GM19351 (cell line): Measurements from ENCODE around the gene GTF2I.
"Not testable (repeated sequence)": the region's sequence is repeated elsewhere in the genome, so short reads cannot be mapped to it uniquely, and the experiment has no call there.

Source experiments
- ATAC-seq: cut with Tn5 transposase; IDR thresholded peaks from one replicate; pipeline ENCODE4 v1.9.1; 2021; ENCODE audit warnings: mild to moderate bottlenecking, moderate library complexity; ENCODE audit not compliant: unreplicated experiment

Gene GTF2I

DNA sequence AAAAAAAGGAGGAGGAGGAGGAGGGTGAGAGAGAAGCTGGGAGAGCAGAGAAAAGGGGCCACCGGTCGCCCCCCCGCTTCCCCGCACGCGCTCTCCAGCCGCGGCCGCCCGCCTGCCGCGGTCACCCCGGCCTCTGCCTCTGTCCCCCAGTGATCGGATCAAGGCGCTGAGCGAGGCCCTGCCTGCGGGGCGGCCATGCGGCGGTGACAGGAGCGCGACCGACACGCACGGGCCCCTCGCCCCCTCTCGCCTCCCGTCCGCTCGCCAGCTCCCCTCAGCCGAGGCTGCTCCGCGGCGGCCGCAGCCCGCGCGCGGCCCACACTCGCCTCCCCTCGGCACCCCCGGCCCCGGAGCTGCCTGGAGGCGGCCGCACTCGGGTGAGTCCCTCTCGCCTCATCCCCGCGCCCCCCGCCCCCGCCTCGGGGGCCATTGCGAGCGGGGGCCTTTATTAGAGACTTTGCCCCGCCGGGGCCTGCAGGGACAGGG, at the start of gene GTF2I:
GTF2I (plus strand) TSS at position 27 of the 486 bp plus-strand sequence. CDS start 31,411 bp downstream, outside the sequence.
- ATAC-seq: peak; percentile 8

DNA sequence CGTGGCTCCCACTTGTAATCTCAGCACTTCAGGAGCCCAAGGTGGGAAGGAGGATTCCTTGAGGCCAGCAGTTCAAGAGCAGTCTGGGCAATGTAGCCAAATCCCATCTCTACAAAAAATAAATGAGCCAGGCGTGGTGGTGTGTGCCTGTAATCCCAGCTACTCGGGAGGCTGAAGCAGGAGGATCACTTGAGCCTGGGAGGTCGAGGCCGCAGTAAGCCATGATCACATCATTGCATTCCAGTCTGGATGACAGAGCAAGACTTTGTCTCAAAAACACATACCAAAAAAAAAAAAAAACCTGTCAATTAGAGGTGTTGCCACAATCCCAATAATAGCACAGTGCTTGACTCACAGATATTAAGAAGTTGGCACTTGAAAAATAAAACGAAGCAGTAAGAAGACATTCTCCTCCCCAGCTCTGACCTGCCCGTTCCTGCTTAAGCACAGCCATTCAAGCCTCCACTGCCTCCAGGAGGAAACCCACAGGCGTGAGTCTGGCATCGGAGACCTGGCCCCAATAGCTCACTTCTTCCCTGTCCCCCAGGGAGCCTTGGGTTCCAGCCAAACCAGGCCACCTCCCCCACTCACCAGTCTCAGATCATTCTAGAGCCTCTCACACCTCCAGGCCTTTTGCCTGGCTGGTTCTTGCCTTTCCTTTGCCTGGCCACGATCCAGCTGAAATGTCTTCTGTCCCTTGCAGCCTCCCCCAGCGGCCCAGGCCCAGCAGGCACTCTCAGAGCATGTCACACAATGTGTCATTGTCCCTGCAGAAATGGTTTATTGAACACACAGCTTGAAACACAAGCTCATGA, 45.3 kb upstream of the GTF2I start:
- ATAC-seq: no peak

DNA sequence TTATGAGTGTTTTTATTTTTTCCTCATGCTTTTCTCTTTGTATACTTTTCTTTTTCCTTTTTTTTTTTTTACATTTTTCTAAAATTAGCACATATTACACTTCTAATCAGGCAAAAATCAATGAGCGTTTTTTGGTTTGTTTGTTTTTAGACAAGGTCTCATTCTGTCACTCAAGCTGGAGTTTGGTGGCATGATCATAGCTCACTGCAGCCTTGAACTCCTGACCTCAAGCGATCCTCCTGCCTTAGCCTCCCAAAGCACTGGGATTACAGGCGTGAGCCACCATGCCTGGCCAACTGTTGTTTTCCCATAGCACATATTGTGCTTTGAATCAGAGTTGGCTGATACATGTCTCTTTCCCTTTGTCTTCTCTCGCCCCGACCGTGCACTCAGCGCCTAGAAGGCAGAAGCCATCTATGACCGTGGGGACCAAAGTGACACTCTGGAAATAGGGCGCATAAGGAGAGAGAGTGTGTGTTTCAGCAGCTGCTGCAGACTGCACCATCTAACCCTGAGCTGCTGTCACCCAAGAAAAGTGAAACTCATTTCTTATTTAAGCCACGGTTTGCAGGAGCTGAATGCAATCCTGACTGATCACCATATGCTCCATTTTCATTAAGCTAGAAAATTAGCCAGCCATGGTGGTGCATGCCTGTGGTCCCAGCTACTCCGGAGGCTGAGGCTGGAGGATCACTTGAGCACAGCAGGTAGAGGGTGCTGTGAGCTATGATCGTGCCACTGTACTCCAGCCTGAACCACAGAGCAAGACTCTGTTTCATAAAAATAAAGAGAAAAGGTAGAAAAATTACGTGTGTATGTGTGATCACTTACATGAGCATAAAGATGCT, 41.4 kb upstream of the GTF2I start:
- ATAC-seq: no peak

DNA sequence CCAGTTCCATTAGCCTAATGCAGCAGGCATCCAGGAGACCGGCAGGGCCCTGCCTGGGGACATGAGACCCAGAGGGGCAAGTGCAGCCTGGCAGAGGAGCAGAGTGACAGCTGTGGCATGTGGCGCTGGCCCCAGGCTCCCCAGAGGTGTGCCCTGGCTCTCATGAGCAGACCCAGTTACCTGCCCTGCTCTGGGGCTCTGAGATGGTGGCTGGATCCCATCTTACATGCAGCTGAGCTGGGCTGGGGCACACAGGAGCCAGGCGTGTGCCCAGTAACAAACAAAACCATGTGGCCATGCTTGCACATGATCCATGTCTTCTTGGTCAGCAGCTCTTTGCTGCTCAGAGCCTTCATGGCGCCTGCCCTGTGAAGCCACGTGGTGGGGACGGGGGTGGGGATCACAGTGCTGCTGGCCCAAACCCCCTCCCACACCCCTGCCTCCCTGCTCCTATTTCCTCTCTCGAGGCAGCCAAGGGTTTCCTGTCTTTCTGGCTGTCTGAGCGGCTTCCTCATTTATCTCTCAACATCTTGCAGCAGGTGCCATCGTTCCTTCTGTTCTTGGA, 40.3 kb upstream of the GTF2I start:
- no peak for ATAC-seq

DNA sequence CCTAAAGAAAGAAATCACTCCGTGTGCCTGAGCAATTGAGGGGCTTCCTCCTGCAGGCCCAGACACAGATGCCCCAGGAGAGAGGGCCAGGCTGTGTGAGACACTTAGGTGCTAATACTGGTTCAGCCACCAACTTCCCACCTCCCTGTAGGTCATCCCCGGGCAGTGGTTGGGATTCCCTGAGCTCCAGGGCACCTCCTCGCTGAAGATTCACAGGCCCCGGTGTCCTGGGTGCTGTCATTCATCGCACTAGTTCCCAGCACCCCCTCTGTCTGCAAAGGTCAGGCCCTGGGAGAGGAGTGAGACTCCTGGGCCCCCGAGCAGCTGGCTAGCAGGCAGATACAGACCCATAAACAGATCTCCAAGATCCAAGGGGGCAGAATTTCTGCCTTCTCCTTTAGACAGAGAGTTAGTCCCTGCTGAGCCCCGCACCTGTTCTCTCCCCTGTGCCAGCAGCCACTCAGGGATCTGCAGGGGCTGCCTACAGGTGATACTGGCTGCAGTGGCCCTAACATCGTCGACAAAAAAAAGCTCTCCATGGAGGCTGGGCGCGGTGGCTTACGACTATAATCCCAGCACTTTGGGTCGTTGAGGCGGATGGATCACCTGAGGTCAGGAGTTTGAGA, 38.2 kb upstream of the GTF2I start:
- ATAC-seq: no peak

DNA sequence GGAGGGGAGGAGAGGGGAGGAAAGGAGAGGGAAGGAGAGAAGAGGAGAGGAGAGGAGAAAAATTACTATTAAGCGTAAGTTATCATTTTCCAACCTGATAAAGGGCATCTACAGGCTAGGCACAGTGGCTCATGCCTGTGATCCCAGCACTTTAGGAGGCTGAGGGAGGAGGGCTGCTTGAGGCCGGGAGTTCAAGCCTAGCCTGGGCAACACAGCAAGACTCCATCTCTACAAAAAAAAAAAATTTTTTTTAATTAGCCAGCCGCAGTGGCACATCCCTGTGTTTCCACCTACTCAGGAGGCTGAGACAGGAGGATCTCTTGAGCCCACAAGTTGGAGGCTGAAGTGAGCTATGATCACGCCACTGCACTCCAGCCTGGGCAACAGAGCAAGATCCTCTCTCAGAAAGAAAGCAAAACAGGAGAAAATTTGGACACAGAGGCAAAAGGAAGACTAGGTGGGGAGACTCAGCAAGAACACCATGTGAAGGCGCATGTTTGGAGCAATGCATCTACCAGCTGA, 35.2 kb upstream of the GTF2I start:
- no peak for ATAC-seq

DNA sequence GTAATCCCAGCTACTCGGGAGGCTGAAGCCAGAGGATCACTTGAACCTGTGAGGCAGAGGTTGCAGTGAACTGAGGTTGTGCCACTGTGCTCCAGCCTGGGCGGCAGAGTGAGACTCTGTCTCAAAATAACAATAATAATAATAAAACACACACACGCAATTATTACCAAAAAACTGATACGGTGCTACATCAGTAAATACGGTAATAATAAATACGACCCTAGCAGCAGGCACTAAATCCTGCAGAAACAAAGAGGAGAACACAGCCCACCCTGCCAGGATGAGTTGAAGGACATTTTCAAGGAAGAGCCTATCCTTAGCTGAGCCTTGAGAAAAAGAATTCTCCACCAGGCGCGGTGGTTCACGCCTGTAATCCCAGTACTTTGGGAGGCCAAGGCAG, 34.4 kb upstream of the GTF2I start:
- ATAC-seq: no peak

DNA sequence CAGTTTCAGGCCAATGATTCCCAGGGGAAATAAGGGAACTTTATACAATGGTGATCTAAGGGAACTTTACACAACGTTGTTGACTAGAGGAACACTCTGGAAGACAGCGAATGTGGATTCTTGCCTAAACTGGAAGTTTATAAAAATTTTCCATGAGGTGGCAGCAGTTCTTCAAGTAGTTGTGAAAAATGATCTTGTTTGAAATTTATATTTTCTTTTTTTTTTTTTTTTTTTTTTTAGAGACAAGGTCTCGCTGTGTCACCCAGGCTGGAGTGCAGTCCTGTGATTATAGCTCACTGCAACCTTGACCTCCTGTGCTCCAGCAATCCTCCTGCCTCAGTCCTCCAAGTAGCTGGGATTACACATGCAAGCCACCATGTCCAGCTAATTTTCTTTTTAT, 32.1 kb upstream of the GTF2I start:
- ATAC-seq: no peak

DNA sequence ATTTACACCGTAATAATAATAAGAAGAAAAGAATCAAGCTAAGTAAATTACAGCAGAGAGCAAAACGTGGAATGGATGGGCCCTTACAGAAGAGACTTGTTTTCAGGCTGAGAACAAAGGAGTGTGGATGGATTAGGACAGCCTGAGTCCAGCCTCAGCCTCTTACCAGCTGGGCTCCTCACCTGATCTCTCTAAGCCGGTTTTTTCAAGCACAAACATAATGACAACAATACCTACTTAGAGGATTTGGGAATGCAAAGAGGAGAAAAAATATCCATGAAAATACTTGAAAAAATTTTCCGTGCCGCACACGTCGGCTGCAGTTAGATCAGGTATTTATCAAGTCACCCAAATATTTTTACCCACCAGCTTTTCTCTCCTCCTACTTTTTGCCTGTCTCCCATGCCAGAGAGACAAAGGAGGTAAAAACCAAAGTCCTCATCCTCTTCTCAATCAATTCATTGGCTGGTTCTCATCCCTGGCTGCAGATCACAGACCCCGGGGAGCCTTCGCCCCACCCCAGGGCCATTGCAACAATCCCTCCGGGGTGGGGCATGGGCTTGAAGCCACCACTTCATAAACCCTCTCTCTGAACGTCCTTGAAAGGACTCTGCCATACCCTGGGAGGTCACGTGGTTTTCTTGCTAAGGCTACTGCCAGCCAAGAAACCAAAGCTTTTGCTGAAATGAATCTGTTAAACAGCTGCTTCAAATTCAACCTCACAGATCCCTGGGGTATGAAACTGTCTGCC, 29.7 kb upstream of the GTF2I start:
- no peak for ATAC-seq

DNA sequence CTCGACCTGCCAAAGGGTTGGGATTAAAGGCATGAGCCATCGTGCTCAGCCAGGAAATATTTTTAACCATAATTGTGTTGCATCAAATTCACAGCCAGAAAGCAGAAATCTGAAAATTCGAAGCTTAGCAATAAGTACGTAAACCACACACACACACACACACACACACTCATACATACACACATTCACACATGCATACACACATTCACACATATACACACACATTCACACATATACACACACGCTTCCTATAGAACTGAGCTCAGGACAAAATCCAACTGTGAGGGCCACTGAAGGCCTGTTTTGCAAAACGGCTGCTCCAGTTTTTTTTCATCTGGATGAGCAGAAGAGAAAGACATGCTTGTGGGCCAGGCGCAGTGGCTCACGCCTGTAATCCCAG, 25.0 kb upstream of the GTF2I start:
- no peak for ATAC-seq

DNA sequence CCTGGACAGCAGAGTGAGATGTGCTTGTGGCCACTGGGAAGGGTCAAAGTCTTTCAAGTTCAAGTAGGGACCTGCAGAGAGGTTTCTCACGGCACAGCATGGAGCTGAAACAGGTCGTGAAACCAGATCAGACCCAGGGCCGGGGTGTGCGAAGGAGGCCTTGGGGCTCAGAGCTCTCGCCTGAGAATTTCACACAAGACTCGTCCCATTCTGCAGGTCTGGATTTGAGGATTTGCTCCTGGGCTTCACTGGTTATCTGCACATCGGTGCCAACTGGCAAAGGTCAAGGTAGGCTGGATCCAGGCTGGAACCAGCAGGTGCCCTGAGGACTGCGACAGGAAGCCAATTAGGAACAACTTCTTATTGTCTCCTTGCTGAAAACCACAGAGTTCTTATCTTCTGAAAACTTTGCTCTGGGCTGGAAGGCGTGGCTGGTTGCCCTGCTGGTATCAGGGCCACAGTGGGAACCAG, 24.0 kb upstream of the GTF2I start:
- ATAC-seq: no peak

DNA sequence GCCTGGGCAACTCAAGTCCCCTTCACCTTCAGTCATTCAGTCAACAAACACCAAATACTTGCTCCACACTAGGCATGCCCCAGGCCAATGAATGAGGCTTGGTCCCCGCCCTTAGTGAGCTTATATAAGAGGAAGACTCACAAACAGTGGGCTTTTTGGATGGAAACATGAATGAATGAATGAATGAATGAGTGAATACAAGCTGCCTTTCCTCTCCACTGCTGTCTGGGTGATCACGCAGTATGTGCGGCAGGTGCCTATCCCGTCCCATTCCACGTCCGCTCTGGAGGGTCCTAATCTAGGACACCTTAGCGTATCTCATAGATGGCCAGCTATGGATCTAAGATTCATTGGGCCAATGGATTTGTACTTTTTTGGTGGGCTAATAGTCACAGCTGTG, 19.8 kb upstream of the GTF2I start:
- no peak for ATAC-seq

DNA sequence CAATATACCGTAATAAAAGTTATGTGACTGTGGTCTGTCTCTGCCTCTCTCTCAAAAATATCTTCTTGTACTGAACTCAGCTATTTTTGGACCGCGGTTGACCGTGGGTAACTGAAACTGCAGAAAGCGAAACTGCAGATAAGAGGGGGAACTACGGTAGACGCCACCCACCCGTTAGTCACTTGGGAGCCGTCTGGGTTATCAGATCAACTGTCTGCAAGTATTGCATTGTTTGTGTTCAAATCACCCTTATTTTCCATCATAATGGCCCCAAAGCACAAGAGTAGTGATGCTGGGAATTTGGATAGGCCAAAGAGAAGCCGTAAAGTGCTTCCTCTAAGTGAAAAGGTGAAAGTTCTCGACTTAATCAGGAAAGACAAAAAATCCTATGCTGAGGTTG, 7.5 kb upstream of the GTF2I start:
- peak; percentile 90 for ATAC-seq

DNA sequence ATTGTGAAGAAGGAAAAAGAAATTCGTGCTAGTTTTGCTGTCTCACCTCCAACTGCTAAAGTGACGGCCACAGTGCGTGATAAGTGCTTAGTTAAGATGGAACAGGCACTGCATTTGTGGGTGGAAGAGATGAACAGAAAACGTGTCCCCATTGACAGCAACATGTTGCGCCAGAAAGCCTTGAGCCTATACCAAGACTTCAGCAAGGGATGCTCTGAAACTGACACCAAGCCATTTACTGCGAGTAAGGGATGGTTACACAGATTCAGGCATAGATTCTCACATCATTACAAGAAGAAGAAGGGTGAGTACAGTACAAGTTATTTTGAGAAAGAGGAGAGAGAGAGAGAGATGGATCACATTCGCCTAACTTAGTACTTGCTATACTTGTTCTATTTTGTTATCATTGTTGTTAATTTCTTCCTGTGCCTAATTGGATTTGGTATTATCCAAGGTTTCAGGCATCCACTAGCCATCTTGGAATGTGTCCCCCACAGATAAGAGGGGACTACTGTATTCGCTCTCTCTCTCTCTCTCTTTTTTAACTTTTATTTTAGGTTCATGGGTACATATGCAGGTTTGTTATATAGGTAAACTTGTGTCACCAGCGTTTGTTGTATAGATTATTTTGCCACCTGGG, 6.9 kb upstream of the GTF2I start:
- ATAC-seq: peak; percentile 71

DNA sequence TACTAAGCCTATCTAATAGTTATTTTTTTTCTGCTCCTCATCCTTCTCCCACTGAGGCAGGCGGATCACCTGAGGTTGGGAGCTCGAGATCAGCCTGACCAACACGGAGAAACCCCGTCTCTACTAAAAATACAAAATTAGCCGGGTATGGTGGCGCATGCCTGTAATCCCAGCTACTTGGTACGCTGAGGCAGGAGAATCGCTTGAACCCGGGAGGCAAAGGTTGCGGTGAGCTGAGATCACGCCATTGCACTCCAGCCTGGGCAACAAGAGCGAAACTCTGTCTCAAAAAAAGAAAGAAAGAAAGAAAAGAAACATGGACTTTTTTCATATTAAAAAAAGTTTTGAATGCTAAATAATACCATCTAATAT, 6.4 kb upstream of the GTF2I start:
- ATAC-seq: not testable (repeated sequence)

DNA sequence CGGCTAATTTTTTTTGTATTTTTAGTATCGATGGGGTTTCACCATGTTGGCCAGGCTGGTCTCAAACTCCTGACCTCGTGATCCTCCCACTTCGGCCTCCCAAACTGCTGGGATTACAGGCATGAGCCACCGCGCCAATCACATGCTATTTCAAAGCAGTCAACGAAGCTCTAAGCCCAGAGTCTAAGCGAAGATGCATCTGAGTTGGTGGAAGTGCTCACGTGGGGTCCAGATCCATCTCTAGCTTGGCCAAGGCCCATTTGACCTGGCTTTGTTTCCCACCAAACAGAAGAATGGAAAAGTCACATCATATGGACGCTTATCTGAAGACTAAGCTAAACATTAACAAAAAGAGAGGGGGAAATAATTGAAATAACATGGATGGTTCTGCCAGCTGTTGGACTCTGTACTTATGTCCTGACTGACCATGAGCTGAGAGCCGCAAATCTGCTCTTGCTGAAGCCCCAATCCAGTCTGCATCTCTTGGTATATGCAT, 3.8 kb upstream of the GTF2I start:
- ATAC-seq: no peak

DNA sequence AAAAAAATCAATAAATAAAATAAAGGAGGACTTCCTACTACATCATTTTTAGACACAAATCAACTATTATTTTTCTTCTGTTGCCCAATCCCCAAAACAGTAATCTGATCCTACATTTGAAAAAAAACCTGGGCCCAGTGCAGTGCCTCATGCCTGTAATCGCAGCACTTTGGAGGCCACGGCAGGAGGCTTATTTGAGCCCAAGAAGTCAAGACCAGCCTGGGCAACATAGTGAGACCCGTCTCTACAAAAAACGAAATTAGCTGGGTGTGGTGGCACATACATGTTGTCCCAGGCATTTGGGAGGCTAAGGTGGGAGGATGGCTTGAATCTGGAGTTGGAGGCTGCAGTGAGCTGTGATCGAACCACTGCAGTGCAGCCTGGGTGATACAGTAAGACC, 2.7 kb upstream of the GTF2I start:
- no peak for ATAC-seq

DNA sequence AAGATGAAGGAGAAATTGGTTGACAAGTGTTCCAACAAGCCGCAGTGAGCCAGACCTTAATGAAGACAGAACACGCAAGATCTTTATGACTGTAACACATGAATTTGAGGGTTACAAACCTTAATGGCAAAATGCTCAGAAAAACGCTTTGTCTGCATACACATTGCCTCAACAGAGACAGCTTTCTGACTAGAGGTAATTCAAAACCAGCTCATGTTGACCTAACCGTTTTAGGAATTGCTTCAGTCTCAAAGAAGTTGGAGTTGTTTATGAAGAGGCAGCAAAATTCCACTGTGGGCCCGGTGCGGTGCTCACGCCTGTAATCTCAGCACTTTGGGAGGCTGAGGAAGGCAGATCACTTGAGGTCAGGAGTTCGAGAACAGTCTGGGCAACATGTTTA, 2.2 kb upstream of the GTF2I start:
- no peak for ATAC-seq

DNA sequence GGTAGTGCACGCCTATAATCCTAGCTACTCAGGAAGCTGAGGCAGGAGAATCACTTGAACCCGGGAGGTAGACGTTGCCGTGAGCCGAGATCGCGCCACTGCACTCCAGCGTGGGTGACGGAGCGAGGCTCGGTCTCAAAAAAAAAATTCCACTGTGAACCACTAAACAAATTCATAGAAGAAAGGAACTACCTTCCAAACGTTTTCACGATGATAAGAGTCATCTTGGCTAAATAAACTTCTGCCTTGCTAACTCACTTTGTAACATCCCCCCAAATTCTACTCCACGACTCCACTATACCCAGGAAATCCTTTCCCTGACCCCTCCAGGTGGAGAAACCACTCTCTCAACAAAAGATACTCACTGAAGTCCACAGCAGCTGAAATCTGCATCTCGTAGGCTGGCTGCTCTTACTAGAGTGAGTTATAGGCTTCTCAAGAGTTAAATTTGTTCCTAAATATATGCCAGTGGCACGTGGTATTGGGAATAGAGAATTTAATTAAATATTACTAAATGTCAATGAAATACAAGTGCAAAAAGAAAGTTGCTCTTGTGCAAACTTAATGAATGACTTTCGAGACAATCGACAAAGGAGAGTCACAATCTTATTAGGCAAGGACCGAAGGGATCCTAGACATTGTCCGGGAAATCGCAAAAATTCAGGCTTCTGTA, 1.6 kb upstream of the GTF2I start:
- ATAC-seq: no peak
